Psoas muscle (tissue), 8 donors: ENCODE data around the gene RHBDF2. TPM values are rescaled to one million over a fixed set of nuclear protein-coding genes. Genes with fewer than 3 reads are reported as not detected.

Experiments used
- ATAC-seq, 4 donors: fragments of 200-7000 bp; cut with Tn5 transposase; one replicate each; pipeline ENCODE4 v1.9.1; 2020; ENCODE audit warnings: moderate library complexity in 3 of 4, mild to moderate bottlenecking in 2 of 4
- DNase-seq, 2 donors: peaks; one replicate each; pipeline ENCODE4 v3.0.0-alpha.2; 2020
- H3K27ac ChIP-seq: fragments of 200-600 bp; one replicate; pipeline ENCODE4 v1.8.0; 2022
- H3K27me3 ChIP-seq, 3 donors: fragments of 200-600 bp in 1 of 3; one replicate each; pipeline versions ENCODE4 v1.6.1 to v1.8.0; 2013 to 2022; ENCODE audit warnings: low read length in 2 of 3, mild to moderate bottlenecking in 2 of 3, moderate library complexity in 1 of 3; ENCODE audit not compliant: insufficient read depth in 3 of 3
- H3K36me3 ChIP-seq, 2 donors: fragments of 200-600 bp in 1 of 2; one replicate each; pipeline versions ENCODE4 v1.6.1 to v1.8.0; 2013 to 2022; ENCODE audit warnings: low read depth in 1 of 2, mild to moderate bottlenecking in 1 of 2, moderate library complexity in 1 of 2; ENCODE audit not compliant: insufficient read depth in 1 of 2
- H3K4me1 ChIP-seq: fragments of 200-600 bp; one replicate; pipeline ENCODE4 v1.8.0; 2022
- H3K4me3 ChIP-seq: fragments of 200-600 bp; one replicate; pipeline ENCODE4 v1.8.0; 2022; ENCODE audit warnings: mild to moderate bottlenecking
- H3K9me3 ChIP-seq: fragments of 200-600 bp; one replicate; pipeline ENCODE4 v1.8.0; 2022
- WGBS, 3 donors: extraction: QIAGEN DNeasy Blood & Tissue Kit; methylation state at CpG; one replicate each; pipeline versions ENCODE4 v1.1.6 to v1.1.7; 2013; 5-methylcytosine and 5-hydroxymethylcytosine counted together
- intact Hi-C, 2 donors: fragments of 100-400 bp; cut with DNase I; formaldehyde crosslinking; loops; one replicate each; pipeline versions ENCODE4 v1.11.0 to v1.14.2; 2022
- polyA plus RNA-seq, 3 donors: library from polyadenylated mRNA; stranded (reverse); fragments of 200-250 nt; gene quantifications; one replicate each; pipeline ENCODE4 v1.2.3, GENCODE V29; 2013
- total RNA-seq, 4 donors: library from RNA; stranded (reverse); fragmentation: NEBNext Ultra II Directional in 2 of 4; extraction: Animal tissue kit (Norgen Biotek cat#: 25700) in 2 of 4; gene quantifications; one replicate each; pipeline versions ENCODE4 v1.2.1 to v1.2.4, GENCODE V29; 2021 to 2023
- TF ChIP-seq, protein P1 (sequence below): fragments of 200-600 bp; IDR thresholded peaks from one replicate; pipeline ENCODE4 v1.8.0; 2022; ENCODE audit warnings: antibody characterized with exemption
- donor health status: healthy with polysubstance abuse.
- donor health status: DM: no; HTN: no; CAD: no; lungs with moderate emphysema.
- donor health status: Bipolar disorder and iron deficiency.
- donor health status: healthy.
- donor health status: DM: yes; HTN: yes; CAD: no.
- donor health status: DM: no; HTN: no; CAD: no.
- donor health status: DM: no; HTN: no; CAD: no.
- donor health status: DM: yes; HTN: yes; CAD: no.

Gene RHBDF2
- total and polyA plus RNA-seq, 7 donors = 6.6 to 23.1 (median 13.3) TPM

GRCh38 chr17:76493505-76494167 is 7.6 kb downstream of the RHBDF2 start:
- TF ChIP-seq, protein P1, sequence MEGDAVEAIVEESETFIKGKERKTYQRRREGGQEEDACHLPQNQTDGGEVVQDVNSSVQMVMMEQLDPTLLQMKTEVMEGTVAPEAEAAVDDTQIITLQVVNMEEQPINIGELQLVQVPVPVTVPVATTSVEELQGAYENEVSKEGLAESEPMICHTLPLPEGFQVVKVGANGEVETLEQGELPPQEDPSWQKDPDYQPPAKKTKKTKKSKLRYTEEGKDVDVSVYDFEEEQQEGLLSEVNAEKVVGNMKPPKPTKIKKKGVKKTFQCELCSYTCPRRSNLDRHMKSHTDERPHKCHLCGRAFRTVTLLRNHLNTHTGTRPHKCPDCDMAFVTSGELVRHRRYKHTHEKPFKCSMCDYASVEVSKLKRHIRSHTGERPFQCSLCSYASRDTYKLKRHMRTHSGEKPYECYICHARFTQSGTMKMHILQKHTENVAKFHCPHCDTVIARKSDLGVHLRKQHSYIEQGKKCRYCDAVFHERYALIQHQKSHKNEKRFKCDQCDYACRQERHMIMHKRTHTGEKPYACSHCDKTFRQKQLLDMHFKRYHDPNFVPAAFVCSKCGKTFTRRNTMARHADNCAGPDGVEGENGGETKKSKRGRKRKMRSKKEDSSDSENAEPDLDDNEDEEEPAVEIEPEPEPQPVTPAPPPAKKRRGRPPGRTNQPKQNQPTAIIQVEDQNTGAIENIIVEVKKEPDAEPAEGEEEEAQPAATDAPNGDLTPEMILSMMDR = no peak
- Histone ChIP-seq H3K4me3 (no peak overlapping the region), H3K27me3 (no peaks in the 10 kb centered on the region), H3K27ac (peak overlapping the region; percentile 57), H3K9me3 (no peaks in the 10 kb centered on the region), H3K36me3 (no peaks in the 10 kb centered on the region), H3K4me1 (peaks cover 43% of the 10 kb centered on the region)
- intact Hi-C loops = no loop called here
- no peak for DNase-seq
- 67 to 74% (median 68%) methylated on average over 19 to 21 of the region's 21 CpGs for WGBS, 3 donors
- no peak for ATAC-seq

DNA sequence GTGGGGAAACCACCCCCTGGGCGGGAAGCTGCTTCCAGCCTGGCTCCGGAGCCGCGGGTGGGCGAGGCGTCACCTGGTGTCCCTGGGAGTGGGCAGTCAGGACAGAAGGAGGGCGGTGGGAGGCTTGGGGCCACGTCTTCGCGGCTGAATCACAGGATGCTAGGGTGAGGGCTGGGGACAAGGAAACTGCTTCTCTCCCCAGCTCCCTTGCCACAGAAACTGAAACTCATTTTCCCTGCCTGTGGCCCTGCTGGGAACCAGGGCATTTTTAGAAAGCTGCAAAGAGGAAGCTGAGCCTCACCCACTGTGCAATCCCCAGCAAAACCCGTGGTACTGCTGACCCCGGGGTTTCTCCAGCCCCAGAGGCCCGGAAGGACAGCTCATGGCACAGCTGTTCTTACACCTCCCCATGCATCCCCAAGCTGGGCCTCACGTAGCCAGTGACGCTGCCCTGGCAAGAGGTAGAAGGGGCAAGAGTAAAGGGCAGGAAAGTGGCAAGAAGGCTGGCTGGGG is 8.2 kb downstream of the RHBDF2 start:
- intact Hi-C loops = no loop called here

DNA sequence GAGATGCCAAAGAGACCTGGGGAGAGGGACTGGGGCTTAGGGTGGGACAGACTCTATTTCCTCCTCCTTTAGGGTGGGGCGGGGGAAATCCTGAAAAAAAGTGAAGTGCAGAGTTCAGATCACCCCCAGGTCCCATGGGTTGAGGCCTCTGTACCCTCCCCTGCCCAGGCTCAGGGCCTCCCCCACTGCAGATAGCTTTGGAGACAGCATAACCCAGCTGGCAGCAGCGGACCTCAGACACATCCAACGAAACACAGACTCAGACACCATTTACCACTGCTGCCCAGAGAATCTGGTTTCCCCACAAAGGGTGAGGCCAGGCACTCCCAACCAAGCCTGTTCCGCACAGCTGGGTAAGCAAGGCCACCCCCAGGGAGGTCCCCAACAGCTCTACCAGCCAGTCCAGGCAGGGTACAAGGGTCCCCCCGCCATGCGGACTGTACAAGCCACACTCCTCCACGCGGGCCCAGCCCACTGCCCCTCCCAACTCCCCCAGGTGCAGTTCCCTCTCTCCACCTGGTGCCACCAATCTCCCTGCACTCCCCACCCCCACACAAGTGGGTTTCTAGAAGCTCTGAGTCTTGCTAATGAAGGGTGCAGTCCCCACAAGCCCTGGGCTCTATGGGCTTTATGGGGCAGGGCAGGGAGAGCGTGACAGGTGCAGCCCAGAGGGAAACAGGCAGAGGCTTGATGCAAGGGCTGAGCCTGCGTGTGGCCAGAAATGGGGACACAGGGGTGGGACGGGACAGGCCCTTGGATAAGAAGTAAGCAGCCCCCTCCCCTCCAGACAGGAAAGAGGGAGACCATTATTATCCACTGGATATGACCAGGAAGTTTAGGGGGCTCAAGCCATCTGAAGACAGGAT is 8.9 kb downstream of the RHBDF2 start:
- peak overlapping the region; percentile 57 for H3K27ac ChIP-seq

More for the DNA sequence above, 8.2 kb downstream of the RHBDF2 start:
- Histone ChIP-seq H3K9me3 (no peaks in the 10 kb centered on the region), H3K36me3 (no peaks in the 10 kb centered on the region), H3K27me3 (no peaks in the 10 kb centered on the region), H3K27ac (peak overlapping the region; percentile 57), H3K4me3 (no peak overlapping the region), H3K4me1 (peaks cover 39% of the 10 kb centered on the region)
- 15 to 21% (median 21%) methylated on average over 11 to 15 of the region's 15 CpGs for whole genome bisulfite sequencing, 3 donors
- ATAC-seq (peak; percentile 42 to 68 (median 62)), DNase-seq (peak; percentile 71 to 78)
- TF ChIP-seq, protein P1 = no peak

DNA sequence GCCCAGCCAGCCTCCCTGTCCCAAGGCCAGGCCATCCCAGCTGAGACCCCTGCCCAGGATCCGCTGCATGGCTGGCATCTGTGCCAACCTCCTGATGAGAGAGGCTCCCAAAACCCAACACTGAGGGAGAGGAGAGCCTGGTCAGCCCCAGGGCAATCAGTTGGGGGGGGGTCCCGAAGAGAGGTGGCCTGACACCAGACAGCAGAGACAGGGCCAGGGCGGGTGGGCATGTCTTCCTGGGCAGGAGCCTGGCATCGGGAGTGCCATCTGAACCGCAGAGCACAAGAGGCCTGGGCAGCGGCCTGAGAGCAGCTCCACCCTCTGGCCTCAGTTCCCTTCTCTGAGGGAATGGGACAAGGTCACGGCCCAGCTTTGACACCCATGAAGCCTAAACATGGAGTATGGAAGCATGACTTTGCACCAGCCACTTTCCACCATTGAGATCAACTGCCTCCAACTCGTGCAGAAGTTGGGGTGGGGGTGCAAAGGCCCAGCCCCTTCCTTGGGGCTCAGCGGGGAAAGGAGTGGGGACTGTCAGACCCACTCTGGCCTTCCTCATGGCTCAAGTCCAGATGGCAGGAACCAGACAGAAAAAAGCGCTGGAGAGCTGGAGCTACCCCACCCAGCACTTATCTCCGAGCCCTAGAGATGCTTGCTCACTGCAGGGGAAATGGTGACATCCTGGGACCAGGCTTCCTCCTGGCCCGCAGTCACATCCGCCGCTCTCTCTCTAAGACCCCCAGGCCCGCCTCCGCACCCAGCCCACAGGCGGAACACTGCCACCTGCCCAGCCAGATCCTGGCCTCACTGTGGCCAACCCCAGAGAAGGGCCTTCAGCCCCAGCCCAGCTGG is 9.7 kb downstream of the RHBDF2 start:
- H3K4me1 ChIP-seq = peaks cover 26% of the 10 kb centered on the region
- peak in 1 of 4 donors; percentile 2 for ATAC-seq
- no peak for DNase-seq
- H3K4me3 ChIP-seq = no peak overlapping the region
- peaks cover 0 to 9% of the 10 kb centered on the region in 2 donors for H3K36me3 ChIP-seq
- no peaks in the 10 kb centered on the region for H3K27me3 ChIP-seq
- intact Hi-C loops = no loop called here
- 85 to 91% (median 89%) methylated on average over 16 to 17 of the region's 17 CpGs for WGBS, 3 donors
- peak overlapping the region; percentile 57 for H3K27ac ChIP-seq
- TF ChIP-seq, protein P1 = no peak
- H3K9me3 ChIP-seq = no peaks in the 10 kb centered on the region

More for the DNA sequence above, 8.9 kb downstream of the RHBDF2 start:
- ATAC-seq = peak in 3 of 4 donors; percentile 21 to 26 (median 23)
- DNase-seq = no peak
- intact Hi-C loops = no loop called here
- TF ChIP-seq, protein P1 = no peak
- Histone ChIP-seq H3K36me3 (peaks cover 0 to 6% of the 10 kb centered on the region in 2 donors), H3K9me3 (no peaks in the 10 kb centered on the region), H3K4me1 (peaks cover 32% of the 10 kb centered on the region), H3K4me3 (no peak overlapping the region), H3K27me3 (no peaks in the 10 kb centered on the region)
- 67 to 71% (median 68%) methylated on average over 10 to 11 of the region's 11 CpGs for WGBS, 3 donors
